Fibroblast of mammary gland (primary cell): ENCODE results near the gene FHIT.
A peak's percentile ranks its signal among the peaks of the same experiment; 100 is the strongest.

ENCODE experiments used
- DNase-seq: peaks from one replicate; pipeline ENCODE4 v3.0.0-alpha.2; 2010; ENCODE audit warnings: low read depth
- H3K4me3 ChIP-seq: 2 replicates; pipeline ENCODE4 v1.5.1; 2011; ENCODE audit warnings: low read depth, mild to moderate bottlenecking, low read length, moderate library complexity; ENCODE audit not compliant: control insufficient read depth
- TF ChIP-seq, protein P1 (sequence below): conservative IDR thresholded peaks from 2 replicates; pipeline ENCODE4 v1.5.1; 2011; ENCODE audit warnings: low read depth, low read length, inconsistent platforms; ENCODE audit not compliant: control insufficient read depth, insufficient read depth

Gene FHIT

DNA sequence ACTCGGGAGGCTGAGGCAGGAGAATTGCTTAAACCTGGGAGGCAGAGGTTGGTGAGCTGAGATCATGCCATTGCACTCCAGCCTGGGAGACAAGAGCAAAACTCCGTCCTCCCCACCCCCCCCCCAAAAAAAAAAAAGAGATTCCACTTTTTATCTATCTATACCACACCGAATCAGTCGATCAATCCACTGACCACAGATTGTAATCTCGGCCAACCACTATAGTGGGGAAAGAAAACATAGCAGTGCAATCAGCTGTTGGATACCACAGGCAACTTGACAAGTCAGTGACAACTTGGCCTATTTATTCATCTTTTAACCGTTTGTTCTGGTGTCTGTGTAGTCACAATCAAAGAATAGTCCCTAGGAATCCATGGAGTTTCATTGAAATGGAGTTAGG lies 299.2 kb downstream of the FHIT start:
- TF ChIP-seq, protein P1, sequence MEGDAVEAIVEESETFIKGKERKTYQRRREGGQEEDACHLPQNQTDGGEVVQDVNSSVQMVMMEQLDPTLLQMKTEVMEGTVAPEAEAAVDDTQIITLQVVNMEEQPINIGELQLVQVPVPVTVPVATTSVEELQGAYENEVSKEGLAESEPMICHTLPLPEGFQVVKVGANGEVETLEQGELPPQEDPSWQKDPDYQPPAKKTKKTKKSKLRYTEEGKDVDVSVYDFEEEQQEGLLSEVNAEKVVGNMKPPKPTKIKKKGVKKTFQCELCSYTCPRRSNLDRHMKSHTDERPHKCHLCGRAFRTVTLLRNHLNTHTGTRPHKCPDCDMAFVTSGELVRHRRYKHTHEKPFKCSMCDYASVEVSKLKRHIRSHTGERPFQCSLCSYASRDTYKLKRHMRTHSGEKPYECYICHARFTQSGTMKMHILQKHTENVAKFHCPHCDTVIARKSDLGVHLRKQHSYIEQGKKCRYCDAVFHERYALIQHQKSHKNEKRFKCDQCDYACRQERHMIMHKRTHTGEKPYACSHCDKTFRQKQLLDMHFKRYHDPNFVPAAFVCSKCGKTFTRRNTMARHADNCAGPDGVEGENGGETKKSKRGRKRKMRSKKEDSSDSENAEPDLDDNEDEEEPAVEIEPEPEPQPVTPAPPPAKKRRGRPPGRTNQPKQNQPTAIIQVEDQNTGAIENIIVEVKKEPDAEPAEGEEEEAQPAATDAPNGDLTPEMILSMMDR = no peak
- DNase-seq = no peak
- no peak overlapping the region for H3K4me3 ChIP-seq

DNA sequence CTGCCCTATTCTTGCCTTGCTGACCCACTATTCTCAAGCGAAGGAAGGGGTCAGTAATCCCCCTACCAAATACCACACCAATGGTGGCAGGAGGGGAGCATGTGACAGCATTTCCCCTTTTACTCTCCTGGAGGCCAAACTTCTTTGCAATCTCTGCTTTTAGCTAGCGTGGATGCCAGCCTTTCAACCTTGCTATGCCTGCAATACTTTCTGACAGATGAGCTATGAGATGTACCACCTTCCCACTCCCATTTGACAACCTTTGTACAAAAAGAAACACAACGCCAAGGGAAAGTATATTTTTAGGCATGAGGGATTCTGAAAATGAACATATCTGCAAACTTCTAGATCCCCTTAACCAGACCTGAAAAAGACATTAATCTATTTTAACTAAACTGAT lies 302.1 kb downstream of the FHIT start:
- no peak for DNase-seq
- TF ChIP-seq, protein P1 = no peak
- no peak overlapping the region for H3K4me3 ChIP-seq

DNA sequence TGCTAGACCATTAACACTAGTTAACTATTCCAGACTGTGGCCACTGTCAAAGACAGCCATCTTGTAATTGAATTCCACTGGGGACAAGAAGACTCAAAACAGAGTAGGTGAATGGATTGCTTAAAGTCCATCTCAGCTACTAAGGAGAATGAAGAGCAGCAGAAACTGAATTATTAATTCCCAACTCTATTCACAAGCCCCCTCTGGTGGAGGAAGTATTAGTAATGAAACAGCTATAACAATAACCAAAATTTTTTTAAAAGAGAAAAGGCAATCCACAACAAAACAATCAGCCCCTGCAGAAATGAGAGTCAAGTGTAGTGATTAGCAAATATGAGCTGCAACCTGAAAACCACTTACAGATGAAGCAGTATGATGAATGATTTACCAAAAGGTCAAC lies 302.8 kb downstream of the FHIT start:
- TF ChIP-seq, protein P1 = peak; percentile 39
- H3K4me3 ChIP-seq = no peak overlapping the region
- peak; percentile 36 for DNase-seq

DNA sequence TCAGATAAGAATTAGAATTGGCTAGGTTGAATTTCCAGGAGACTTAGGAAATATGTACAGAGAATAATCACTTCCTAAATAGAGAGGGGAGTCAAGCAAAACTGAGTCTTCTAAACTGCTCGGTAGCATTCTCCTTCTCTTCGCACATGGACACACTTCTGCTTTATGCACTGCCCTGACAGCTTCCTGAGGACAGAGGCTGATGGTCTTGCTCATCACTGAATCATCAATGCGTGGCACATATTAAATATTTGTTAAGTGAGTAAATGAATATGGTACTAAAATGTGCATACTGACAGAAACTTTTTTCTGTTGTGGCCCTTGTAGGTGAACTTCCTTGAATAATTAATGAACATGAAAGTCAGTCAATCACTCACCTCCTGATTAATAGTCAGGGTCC lies 315.5 kb downstream of the FHIT start:
- DNase-seq = peak; percentile 86
- H3K4me3 ChIP-seq = no peak overlapping the region
- TF ChIP-seq, protein P1 = no peak

DNA sequence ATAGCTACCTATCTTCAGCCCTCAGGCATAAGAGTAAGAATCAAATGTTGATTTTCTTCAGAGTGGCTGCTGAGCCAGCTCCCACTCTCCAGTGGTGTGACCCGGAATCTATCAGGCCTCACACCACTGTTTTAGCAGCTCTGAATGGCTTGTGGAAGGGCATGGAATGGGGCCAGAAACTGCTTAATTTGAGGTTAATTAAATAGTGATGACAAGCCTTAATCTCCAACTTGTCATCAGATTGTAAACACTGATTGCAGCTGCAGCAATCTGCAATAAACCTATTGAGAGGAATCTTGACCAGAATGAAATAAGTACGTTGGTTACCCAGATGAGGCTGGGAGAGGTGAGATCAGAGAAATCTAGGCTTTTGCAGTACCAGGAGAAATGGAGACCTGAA lies 317.4 kb downstream of the FHIT start:
- DNase-seq = no peak
- H3K4me3 ChIP-seq = no peak overlapping the region
- TF ChIP-seq, protein P1 = no peak

DNA sequence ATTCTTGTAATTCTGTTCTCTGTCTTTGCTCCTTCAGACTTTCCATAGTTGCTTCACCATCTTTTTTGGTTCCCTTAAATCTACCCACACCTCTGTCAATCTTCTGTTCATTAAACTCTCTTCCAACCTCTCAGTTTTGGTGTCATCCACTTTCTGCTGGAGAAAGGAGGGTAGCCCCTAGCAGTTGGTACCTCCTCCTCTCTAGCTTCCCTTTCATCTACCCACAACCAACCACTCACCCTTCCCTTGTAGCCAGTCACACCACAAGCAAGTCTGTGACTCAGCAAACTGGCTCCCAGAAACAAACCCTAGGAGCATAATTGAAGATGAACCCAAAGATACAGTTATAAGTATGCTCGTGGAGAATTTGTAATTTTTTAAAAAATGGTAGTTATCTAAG lies 318.6 kb downstream of the FHIT start:
- DNase-seq = peak; percentile 36
- H3K4me3 ChIP-seq = no peak overlapping the region
- TF ChIP-seq, protein P1 = no peak

DNA sequence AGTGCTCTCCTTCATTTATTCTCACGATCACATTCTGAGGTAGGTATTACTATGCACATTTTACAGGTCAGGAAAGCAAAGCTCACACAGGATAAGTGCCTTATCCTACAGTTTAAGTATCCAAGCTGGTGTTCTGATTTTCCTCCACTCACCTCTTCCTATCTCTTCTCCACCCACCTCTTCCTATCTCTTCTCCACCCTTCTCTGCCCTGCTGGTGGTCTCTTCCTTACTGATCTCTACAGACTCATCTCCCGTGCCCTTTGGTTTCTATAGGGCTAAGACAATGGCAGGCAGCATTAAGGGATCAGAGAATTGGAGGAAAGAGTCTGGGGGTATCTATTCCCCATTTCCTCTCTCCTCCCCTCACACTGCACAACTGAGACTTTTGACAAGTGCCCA lies 319.1 kb downstream of the FHIT start:
- DNase-seq = no peak
- TF ChIP-seq, protein P1 = no peak
- H3K4me3 ChIP-seq = no peak overlapping the region
